CD4-positive, alpha-beta T cell (primary cell): ENCODE data around the gene C19orf67. TPM values are rescaled to one million over a fixed set of nuclear protein-coding genes. Genes with fewer than 3 reads are reported as not detected.

Experiments used
- ATAC-seq: fragments of 200-7000 bp; cut with Tn5 transposase; one replicate; pipeline ENCODE4 v1.10.0; 2022; ENCODE audit warnings: mild to moderate bottlenecking; ENCODE audit not compliant: poor library complexity
- CTCF ChIA-PET: fragments of 350-600 bp; sonication (Branson Sonifier 250); formaldehyde crosslinking; loops from one replicate; lab custom pipeline; 2021; ENCODE audit warnings: antibody characterized with exemption, inconsistent platforms; lab: Charles Lee
- POLR2A ChIA-PET: fragments of 350-600 bp; sonication (Branson Sonifier 250); formaldehyde crosslinking; loops from one replicate; lab custom pipeline; 2021; ENCODE audit warnings: antibody characterized with exemption, inconsistent platforms; lab: Charles Lee
- DNase-seq, 14 experiments: peaks; one replicate each; pipeline ENCODE4 v3.0.0-alpha.2; 2013 to 2020; ENCODE audit warnings: mixed read lengths in 2 of 14
- H3K27ac ChIP-seq, 2 donors: one replicate each; pipeline versions ENCODE4 v1.5.1 to v1.7.0; 2013; ENCODE audit warnings: low read length in 2 of 2, low read depth in 1 of 2, mild to moderate bottlenecking in 1 of 2
- H3K27me3 ChIP-seq, 2 experiments: 1 replicate in 1 of 2; 2 replicates in 1 of 2; pipeline versions ENCODE4 v1.6.1 to v1.7.0; 2013; ENCODE audit warnings: low read length in 2 of 2, control low read depth in 1 of 2, mild to moderate bottlenecking in 1 of 2, moderate library complexity in 1 of 2; ENCODE audit not compliant: insufficient read depth in 2 of 2, control insufficient read depth in 1 of 2
- H3K36me3 ChIP-seq: one replicate; pipeline ENCODE4 v1.6.1; 2013; ENCODE audit warnings: low read length, control low read depth; ENCODE audit not compliant: insufficient read depth
- H3K4me1 ChIP-seq: one replicate; pipeline ENCODE4 v1.6.1; 2013; ENCODE audit warnings: low read length, control low read depth; ENCODE audit not compliant: insufficient read depth
- H3K4me3 ChIP-seq: one replicate; pipeline ENCODE4 v1.5.1; 2013; ENCODE audit warnings: mild to moderate bottlenecking, low read length, moderate library complexity
- H3K9me3 ChIP-seq, 2 experiments: 1 replicate in 1 of 2; 2 replicates in 1 of 2; pipeline versions ENCODE4 v1.6.1 to v1.7.0; 2013; ENCODE audit warnings: low read length in 2 of 2, mild to moderate bottlenecking in 2 of 2, control low read depth in 1 of 2, moderate library complexity in 1 of 2; ENCODE audit not compliant: control insufficient read depth in 1 of 2, insufficient read depth in 1 of 2
- H3K27ac Mint-ChIP-seq: one replicate; pipeline ENCODE4 v1.8.0; 2020; ENCODE audit warnings: mixed read lengths
- H3K27me3 Mint-ChIP-seq: one replicate; pipeline ENCODE4 v1.8.0; 2021; ENCODE audit warnings: mixed read lengths
- H3K36me3 Mint-ChIP-seq: one replicate; pipeline ENCODE4 v1.8.0; 2021; ENCODE audit warnings: low read depth, mixed read lengths
- H3K4me1 Mint-ChIP-seq: one replicate; pipeline ENCODE4 v1.8.0; 2021; ENCODE audit warnings: low read depth, mixed read lengths
- H3K4me3 Mint-ChIP-seq: one replicate; pipeline ENCODE4 v1.8.0; 2020; ENCODE audit warnings: mild to moderate bottlenecking, mixed read lengths
- H3K9me3 Mint-ChIP-seq: one replicate; pipeline ENCODE4 v1.8.0; 2020; ENCODE audit warnings: mixed read lengths
- intact Hi-C, 2 experiments: fragments of 100-400 bp; cut with DNase I in 1 of 2; cut with micrococcal nuclease in 1 of 2; formaldehyde crosslinking; loops; one replicate each; pipeline versions ENCODE4 v1.15.1 to v1.9.0; 2023 to 2025; cut with DNase I, micrococcal nuclease
- total RNA-seq, 174 experiments: library from RNA in 2 of 174; stranded (reverse) in 2 of 174; gene quantifications; one replicate each; pipeline ENCODE4 v1.2.3 and lab custom pipeline; 2021 to 2026
- TF ChIP-seq, protein P1 (sequence below): fragments of 200-600 bp; IDR thresholded peaks from one replicate; pipeline ENCODE4 v1.8.0; 2022; ENCODE audit warnings: antibody characterized with exemption, mild to moderate bottlenecking

C19orf67 gene
- total RNA-seq, 2 experiments from 2014 or later = not detected

DNA sequence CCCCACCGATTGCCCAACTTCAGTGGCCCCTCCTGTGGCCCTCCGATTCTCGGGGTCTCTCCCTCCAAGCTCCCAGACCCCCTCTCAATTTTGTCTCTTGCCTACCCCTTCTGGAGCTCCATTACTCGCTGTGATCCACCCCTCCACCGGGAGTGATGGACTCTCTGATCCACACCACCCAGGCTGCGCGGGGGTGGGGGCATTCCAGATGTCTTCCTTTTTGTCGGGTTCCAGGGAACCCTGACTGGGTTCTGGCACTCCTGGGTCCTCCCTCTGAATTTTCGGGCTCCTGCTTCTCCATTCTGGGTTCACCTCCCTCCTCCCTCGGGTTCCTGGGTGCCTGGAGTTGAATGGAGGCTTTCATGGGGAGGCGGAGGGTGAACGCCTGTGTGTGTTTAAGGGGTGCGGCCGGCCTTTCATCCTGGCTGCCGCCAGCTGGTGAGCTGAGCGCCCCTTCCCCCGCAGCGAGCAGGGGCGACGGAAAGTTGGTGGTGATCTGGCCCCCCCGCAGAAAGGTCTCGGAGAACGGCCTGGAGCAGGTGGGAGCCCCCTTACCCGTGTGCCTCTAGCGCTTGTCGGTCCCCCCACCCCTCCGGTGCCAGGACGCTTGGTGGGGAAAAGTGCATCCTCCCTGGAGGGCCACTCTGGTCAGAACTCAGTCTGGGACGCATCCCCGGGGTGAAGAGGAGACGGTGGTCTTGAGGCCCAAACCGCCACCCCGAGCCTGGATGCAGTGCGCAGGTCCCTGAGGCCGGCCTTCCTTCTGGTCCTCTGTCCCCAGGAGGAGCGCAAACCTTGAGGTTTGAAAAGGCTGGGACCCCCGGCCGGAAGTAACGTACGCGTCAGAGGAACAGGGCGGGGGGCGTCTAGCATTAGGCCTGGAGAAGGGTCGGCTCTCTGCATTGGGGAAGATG, 11.4 kb downstream of the C19orf67 start:
- Mint-ChIP-seq H3K4me3 (peak overlapping the region; percentile 93), H3K4me1 (peaks cover 17% of the 10 kb centered on the region), H3K36me3 (no peaks in the 10 kb centered on the region), H3K27me3 (peaks cover 4% of the 10 kb centered on the region), H3K27ac (peak overlapping the region; percentile 83), H3K9me3 (no peaks in the 10 kb centered on the region)
- peak; percentile 16 for ATAC-seq
- Histone ChIP-seq H3K9me3 (no peaks in the 10 kb centered on the region), H3K4me3 (peak overlapping the region; percentile 77), H3K27me3 (peaks cover 4 to 5% of the 10 kb centered on the region in 2 experiments), H3K36me3 (no peaks in the 10 kb centered on the region), H3K27ac (no peak overlapping the region), H3K4me1 (peaks cover 38% of the 10 kb centered on the region)
- POLR2A ChIA-PET = interaction anchor here (0.6 to 2.3 kb wide), 4 partner anchors 62 to 194 kb away, joined by 3 to 22 read pairs (median 4); partner anchors contain the start of gene ASF1B
- peak in 1 of 14 experiments; percentile 24 for DNase-seq
- TF ChIP-seq, protein P1, sequence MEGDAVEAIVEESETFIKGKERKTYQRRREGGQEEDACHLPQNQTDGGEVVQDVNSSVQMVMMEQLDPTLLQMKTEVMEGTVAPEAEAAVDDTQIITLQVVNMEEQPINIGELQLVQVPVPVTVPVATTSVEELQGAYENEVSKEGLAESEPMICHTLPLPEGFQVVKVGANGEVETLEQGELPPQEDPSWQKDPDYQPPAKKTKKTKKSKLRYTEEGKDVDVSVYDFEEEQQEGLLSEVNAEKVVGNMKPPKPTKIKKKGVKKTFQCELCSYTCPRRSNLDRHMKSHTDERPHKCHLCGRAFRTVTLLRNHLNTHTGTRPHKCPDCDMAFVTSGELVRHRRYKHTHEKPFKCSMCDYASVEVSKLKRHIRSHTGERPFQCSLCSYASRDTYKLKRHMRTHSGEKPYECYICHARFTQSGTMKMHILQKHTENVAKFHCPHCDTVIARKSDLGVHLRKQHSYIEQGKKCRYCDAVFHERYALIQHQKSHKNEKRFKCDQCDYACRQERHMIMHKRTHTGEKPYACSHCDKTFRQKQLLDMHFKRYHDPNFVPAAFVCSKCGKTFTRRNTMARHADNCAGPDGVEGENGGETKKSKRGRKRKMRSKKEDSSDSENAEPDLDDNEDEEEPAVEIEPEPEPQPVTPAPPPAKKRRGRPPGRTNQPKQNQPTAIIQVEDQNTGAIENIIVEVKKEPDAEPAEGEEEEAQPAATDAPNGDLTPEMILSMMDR = no peak
- CTCF ChIA-PET = interaction anchor here (0.8 to 4.3 kb wide), 6 partner anchors 15 to 193 kb away, joined by 3 to 27 read pairs (median 4); partner anchors contain the start of gene ASF1B
- intact Hi-C loops = loop anchor here (2.0 to 5.0 kb wide), 5 partner anchors 43 to 475 kb away; partner anchors contain the start of genes ASF1B (in 1 of the 2), PRKACA (in 1 of the 2) and RFX1 (in 1 of the 2)

DNA sequence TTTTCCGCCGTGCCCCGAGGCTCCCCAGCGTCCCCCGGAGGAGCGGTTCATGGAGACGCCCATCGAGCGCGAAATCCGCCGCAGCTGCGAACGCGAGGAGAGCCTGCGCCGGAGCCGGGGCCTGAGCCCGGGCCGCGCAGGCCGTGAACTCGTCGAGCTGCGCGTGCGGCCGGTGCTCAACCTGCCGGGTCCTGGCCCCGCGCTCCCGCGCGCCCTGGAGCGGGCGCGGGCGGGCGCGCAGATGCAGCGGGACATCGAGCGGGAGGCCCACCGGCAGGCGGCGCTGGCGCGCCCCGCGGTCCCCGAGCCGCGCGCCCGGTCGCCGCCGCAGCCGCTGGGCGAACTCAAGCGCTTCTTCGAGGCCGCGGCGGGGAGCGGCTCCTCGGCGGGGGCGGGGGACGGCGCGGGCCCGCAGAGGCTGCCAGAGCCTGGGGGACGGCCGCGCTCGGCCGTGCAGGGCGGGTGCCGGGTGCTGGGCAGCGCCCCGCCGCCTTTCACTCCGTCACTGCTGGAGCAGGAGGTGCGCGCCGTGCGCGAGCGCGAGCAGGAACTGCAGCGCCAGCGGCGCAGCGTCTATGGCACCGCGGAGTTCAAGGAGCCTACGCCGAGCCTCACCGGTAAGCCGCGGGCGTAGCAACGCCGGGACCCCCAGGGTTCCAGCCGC, 12.2 kb downstream of the C19orf67 start:
- H3K27ac ChIP-seq = no peak overlapping the region
- peaks cover 38% of the 10 kb centered on the region for H3K4me1 ChIP-seq
- no peaks in the 10 kb centered on the region for H3K36me3 ChIP-seq
- H3K27me3 Mint-ChIP-seq = peaks cover 4% of the 10 kb centered on the region
- ChIA-PET CTCF (interaction anchor here (0.6 to 4.3 kb wide), 11 partner anchors 14 to 1671 kb away, joined by 3 to 27 read pairs (median 3); partner anchors contain the start of genes ASF1B and NANOS3), POLR2A (interaction anchor here (0.6 to 2.3 kb wide), 9 partner anchors 14 to 193 kb away, joined by 3 to 22 read pairs (median 4); partner anchors contain the start of genes ASF1B, IL27RA and PRKACA)
- H3K27me3 ChIP-seq = peaks cover 4 to 5% of the 10 kb centered on the region in 2 experiments
- H3K4me3 Mint-ChIP-seq = peak overlapping the region; percentile 93
- TF ChIP-seq, protein P1 = no peak
- H3K4me3 ChIP-seq = peak overlapping the region; percentile 77
- no peaks in the 10 kb centered on the region for H3K9me3 Mint-ChIP-seq
- peak; percentile 55 to 92 (median 72) for DNase-seq
- H3K9me3 ChIP-seq = no peaks in the 10 kb centered on the region
- peak; percentile 79 for ATAC-seq
- H3K36me3 Mint-ChIP-seq = no peaks in the 10 kb centered on the region
- H3K27ac Mint-ChIP-seq = peak overlapping the region; percentile 83
- intact Hi-C loops = loop anchor here (2.0 to 5.0 kb wide), 4 partner anchors 44 to 275 kb away; partner anchors contain the start of genes ASF1B (in 1 of the 2), PRKACA (in 1 of the 2) and RFX1 (in 1 of the 2)
- H3K4me1 Mint-ChIP-seq = peaks cover 17% of the 10 kb centered on the region
